GM19351 (cell line): ENCODE results near the gene PRR29.
"Not testable (repeated sequence)": the region's sequence is repeated elsewhere in the genome, so short reads cannot be mapped to it uniquely, and the experiment has no call there.

ENCODE experiments used
- ATAC-seq: cut with Tn5 transposase; IDR thresholded peaks from one replicate; pipeline ENCODE4 v1.9.1; 2021; ENCODE audit warnings: mild to moderate bottlenecking, moderate library complexity; ENCODE audit not compliant: unreplicated experiment

Gene PRR29

DNA sequence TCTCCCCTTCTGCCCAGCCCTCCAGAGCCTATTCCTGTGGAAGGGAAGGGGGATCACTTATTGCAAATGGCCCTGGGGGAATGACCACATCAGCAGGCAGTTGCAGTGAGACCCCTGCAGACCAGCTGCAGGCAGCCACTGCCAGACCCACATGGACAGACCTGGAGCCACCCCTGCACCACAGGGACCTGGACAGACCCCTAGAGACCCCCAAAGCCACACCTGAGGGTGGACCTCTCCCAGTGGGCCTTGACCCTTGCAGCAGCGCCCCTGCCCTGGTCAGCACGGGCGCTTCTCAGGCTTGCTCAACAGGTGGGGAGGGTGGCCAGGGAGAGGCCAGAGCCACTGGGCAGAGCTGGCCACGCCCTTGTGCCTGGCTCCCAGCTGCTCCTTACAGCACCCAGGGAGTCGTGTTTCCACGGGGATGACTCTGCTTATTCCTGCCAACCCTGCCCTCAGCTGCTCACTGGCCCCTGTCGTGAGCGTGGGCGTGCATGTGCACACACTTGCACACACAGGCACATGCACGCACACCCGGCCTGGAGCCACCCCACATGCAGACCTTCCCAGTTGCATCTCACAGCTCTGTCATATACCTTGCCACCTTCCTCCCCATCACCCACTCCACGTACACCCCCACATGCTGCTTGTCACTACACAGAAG is 24.1 kb upstream of the PRR29 start:
- no peak for ATAC-seq

- no peak for ATAC-seq
These were observed 23.5 kb upstream of the PRR29 start for GRCh38 chr17:63974594-63975192.

DNA sequence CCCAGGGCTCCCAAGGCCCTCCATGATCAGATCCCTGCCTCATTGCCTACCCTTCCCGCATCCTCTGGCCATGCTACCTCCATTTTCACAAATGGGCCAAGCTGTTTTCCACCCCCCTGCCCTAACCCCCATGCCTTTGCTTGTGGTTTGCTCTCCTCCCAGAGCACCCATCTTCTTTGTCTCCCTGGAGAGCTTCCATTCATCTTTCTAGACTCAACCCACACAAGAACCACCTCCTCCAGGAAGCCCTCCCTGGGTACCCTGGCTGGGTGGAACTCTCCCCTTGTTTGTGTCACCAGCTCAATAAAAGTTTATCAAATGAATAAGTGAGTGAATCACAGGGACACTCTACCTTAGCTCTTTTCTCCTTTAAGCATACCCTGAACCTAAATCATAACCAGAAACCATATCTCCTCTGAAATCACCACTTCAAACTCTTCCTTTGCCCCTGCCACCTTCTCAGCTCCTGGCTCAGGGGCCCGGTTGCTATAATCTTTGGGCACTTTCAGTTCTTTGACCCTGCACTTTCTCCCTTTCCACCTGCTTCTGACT is 22.5 kb upstream of the PRR29 start:
- ATAC-seq = no peak

- ATAC-seq = no peak
These were observed 21.4 kb upstream of the PRR29 start for GRCh38 chr17:63976702-63977101.

DNA sequence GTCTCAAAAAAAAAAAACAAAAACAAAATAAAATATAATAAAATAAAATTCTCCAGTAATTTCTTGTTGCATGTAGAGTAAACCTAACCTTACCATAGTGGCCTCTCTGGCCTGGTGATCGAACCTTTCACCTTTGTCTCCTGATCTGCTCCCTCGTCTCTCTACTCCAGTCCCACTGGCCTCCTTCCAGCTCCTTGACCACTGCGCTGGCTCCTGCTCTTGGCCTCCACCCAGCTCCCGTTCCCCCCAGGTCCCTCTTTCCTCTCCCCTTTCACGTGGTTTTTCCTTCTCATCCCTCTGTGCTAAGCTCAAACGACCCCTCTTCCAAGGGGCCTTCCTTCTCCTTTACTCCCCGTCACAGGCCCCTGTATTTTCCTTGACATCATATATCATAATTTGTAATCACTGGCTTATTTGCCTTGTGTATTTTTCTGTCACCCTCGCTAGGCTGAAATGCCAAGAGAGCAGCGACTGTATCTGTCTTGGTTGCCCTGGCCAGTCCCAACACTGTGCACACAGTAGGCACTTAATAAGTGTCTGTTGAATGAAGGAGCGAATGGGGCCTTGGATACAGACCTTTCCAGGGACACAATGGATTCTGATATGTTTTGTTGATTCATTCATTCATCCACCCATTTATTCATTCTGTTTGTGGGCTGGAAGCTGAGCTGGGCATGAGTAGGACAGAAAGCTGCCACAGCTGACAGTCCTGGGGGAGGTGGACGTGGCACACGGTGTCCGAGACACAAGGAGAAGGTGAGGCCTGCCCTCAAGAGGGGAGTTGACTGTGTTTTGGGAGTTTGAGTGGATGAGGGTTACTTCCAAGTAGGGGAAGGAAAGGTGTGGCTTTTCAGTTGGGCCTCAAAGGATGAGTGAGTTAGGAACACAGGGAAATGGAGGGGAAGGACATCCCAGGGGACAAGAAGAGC is 19.6 kb upstream of the PRR29 start:
- ATAC-seq = no peak

DNA sequence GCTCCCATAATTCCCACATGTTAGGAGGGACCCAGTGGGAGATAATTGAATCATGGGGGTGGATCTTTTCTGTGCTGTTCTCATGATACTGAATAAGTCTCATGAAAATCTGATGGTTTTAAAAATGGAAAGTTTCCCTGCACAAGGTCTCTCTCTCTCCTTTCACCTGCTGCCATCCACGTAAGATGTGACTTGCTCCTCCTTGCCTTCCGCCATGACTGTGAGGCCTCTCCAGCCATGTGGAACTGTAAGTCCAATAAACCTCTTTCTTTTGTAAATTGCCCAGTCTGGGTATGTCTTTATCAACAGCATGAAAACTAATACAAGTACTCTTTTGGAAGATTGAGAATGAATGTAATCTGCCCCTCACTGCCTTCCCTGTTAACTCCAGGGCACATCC is 15.5 kb upstream of the PRR29 start:
- not testable (repeated sequence) for ATAC-seq

GRCh38 chr17:63983320-63983719 is 14.8 kb upstream of the PRR29 start:
- no peak for ATAC-seq

DNA sequence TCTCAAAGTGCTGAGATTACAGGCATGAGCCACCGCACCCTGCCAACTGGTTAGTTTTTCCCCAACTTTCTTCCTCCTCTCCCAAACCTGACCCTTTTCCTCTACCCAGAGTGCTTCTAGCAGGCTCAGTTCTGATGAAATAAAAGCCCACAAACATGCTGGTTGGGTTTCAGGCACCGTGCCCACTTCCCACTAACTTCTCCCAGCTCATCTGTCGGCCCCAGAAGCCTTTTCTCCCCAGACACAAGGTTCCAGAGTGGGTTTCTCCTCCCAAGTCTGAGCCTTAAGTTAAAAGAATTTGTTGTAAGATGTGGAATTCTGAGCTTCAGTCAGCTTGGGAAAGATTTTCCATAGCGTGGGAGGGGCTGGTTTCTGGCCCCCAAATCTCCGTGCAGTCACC is 13.9 kb upstream of the PRR29 start:
- no peak for ATAC-seq

DNA sequence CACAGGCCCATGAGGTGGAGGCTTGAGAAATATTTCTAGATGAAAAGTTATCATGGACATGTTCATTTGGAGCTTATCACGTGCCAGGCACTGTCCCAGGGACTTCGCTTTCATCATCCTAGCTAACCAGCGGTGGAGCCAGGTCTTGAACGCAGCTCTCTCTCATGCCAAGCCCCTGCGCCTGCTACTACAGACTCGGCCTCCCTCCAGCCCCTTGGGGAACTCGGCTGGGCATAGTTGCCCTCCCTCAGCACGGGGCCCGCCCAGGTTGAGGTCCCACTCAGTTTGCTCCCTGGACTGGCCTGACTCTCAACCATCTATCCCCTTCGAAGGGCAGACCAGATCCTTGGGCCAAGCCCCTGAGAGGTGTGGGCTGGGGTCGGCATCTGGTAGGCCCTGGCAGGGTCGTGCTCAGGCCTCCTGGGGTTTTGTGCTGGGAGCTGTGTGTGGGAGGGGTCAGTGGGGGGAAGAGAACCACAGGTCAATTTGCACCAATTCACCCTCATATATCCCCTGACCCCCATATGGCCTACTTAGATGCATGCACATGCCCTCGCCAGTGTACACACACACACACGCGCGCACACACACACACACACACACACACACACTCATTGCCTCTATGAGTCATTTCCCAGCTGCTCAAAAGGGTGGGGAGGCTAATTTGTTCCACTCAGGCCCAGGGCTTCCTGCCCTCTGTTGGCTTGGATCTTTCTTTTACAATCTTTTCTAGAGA is 13.3 kb upstream of the PRR29 start:
- no peak for ATAC-seq

DNA sequence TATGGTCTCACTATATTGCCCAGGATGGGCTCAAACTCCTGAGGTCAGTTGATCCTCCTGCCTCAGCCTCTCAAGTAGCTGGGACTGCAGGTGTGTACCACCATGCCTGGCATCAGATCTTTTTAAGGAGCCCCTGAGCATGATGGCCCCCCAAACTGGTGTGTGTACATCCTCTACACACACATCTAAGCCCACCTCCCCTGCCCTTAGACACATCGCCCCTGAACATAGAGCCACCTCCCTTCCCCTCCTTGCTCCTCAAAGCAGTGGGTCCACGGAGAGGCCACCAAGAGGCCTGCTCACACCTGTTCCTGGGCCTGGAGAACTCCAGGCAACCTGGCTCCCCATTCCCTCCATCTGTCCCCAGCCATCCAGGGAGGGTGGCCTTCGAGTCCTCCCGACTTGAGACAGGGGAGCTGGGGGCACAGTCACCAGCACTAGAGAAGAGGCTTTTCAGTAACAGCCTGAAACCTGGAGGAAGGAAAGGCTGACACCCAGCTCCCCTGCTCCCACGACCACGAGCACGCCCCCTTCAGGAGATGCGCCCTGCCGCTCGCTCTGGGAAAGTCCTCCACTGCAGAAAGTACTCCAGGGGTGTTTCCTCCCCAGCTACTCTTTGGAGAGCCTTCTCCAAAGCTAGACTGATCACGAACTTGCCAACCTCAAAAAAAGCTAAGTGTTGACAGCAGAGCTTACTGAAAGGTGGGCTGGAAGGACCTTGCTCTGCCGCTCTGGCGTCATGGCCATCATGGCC is 12.6 kb upstream of the PRR29 start:
- no peak for ATAC-seq

DNA sequence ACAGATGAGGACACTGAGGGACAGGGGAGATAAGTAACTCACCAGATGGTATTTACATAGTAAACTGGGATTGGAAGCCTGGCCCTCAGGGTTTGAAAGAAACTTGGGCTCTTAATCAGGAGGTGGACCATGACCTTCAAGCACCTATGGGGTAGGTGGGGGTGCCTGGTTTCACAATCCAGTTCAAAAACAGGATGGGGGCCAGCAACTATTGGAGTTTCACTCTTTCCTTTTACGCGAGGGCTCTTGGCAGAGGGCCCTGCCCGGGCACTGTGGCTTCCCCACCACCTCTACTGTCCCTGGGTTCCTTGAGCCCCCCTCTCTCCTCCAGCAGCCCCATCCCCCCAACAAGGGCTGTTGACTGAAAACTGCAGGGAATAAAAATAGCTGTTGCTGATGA is 11.3 kb upstream of the PRR29 start:
- no peak for ATAC-seq

DNA sequence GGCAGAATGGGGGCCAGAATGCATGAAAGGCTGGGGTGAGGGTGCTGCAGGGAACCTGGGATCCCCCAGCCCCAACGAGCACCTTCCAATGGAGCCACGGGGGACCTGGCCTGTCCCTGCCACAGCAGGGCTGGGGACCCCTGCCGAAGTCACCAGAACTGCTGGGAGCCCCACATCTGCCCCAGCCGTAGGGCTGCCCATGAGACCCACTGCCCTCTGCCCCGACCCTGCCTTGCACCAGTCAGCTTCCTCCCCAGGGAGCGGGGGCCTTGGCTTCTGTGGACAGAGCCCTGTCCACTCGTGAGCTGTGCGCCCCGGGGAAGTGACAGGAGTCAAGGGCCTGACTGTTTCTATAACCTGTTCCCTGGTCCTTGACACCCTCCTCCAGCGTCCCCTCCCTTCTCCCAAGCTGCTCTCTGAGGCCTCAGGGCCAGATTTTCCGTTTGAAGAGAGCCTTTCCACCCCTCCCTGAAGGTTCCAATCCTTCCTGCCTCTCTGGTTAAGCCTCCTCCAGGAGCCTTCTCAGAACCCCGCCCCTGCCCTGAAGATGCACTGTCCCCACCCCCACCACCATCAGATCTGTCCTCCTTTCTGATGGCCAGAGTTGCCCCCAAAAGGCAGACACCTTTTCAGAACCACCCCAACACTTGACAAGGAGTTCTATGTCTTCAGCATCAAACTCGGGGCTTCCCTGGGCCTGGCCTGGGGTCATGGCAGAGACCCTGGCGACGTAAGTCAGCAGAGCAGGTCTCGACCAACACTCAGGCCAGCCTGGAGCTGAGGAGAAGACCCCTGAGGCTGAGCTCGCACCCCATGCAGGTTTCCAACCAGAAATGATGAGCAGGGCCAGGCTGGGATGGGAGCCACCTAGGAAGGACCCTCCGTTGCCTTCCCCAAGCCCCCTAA is 10.7 kb upstream of the PRR29 start:
- ATAC-seq = no peak

DNA sequence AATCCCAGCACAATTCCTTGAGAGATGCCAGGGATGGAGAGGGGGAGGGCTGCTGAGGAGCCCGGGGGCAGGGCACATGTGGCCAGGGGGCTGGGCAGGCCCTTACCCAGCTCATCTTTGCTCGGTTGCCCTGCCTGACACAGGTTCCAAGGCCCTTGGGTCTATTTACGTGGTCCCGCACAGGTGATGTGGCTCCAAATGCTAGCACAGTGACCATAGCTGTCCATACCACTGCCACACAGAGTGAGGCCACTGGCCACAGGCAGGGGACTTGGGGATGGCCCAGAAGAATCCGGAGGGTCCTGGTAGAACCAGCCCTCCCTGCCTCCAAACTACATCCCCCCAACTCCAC is 10.0 kb upstream of the PRR29 start:
- no peak for ATAC-seq

GRCh38 chr17:63988741-63989621 is 9.2 kb upstream of the PRR29 start:
- no peak for ATAC-seq

- no peak for ATAC-seq
These were observed 8.4 kb upstream of the PRR29 start for GRCh38 chr17:63989622-63990345.

- ATAC-seq = no peak
These were observed 6.5 kb upstream of the PRR29 start for GRCh38 chr17:63991611-63992010.

DNA sequence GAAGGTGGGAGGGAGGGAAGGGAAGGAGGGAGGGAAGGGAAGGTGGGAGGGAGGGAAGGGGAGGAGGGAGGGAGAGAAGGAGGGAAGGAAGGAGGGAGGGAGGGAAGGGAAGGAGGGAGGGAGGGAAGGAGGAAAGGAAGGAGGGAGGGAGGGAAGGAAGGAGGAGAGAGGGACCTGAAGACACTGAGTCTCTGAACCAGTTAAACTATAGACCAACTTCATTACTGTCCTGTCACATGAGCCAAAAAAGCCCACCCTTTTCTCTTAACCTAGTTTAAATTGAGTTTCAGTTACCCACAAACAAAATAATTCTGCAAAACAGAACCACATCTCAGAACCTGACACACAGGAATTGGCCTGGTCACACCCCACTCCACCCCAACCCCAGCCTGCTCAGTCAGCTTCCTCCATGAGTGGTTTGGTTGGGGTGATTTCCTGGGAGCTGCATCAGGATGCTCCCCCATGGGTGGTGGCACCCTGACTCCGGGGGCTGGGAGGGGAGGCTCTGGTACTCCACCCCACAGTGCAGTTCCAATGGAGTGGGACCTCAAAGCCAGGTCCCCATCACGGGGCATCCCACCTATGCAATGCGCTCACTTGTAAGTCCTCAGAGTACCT is 4.7 kb upstream of the PRR29 start:
- no peak for ATAC-seq
